Gastrocnemius medialis (tissue), 4 donors: Measurements from ENCODE around the gene PDXK. TPM values are rescaled to one million over a fixed set of nuclear protein-coding genes. Genes with fewer than 3 reads are reported as not detected.

Experiments used
- ATAC-seq, 2 donors: fragments of 150-250 bp; one replicate each; pipeline ENCODE4 v1.9.1; 2016
- DNase-seq, 2 donors: peaks; one replicate each; pipeline ENCODE4 v3.0.0-alpha.2; 2019
- H3K27ac ChIP-seq, 4 donors: fragments of 200-600 bp; sonication (generic); 1 replicate in 1 of 4; 2 replicates in 3 of 4; pipeline ENCODE4 v1.5.1; 2016 to 2018; ENCODE audit warnings: mild to moderate bottlenecking in 2 of 4, moderate library complexity in 1 of 4
- H3K27me3 ChIP-seq, 3 donors: fragments of 200-600 bp; sonication (generic) in 2 of 3; 1 replicate in 1 of 3; 2 replicates in 2 of 3; pipeline versions ENCODE4 v1.5.1 to v1.6.0; 2016 to 2019; ENCODE audit warnings: mild to moderate bottlenecking in 1 of 3, moderate library complexity in 1 of 3
- H3K36me3 ChIP-seq, 2 donors: fragments of 200-600 bp; sonication (generic) in 1 of 2; one replicate each; pipeline ENCODE4 v1.5.1; 2017 to 2018
- H3K4me1 ChIP-seq, 2 donors: fragments of 200-600 bp; sonication (generic) in 1 of 2; one replicate each; pipeline ENCODE4 v1.5.1; 2016 to 2017; ENCODE audit warnings: mild to moderate bottlenecking in 2 of 2
- H3K4me3 ChIP-seq, 4 donors: fragments of 200-600 bp; sonication (generic) in 3 of 4; 1 replicate in 1 of 4; 2 replicates in 3 of 4; pipeline ENCODE4 v1.5.1; 2016 to 2019; ENCODE audit warnings: mild to moderate bottlenecking in 2 of 4
- H3K9me3 ChIP-seq, 3 donors: fragments of 200-600 bp; sonication (generic) in 2 of 3; 1 replicate in 1 of 3; 2 replicates in 2 of 3; pipeline ENCODE4 v1.5.1; 2016 to 2019
- CTCF ChIP-seq, 5 experiments: fragments of 450-650 bp in 3 of 5; fragments of 200-600 bp in 2 of 5; sonication (generic) in 2 of 5; IDR thresholded peaks in 4 of 5; conservative IDR thresholded peaks in 1 of 5; 1 replicate in 4 of 5; 2 replicates in 1 of 5; pipeline ENCODE4 v1.5.1; 2016 to 2019; ENCODE audit warnings: antibody characterized with exemption in 5 of 5, mild to moderate bottlenecking in 3 of 5, moderate library complexity in 3 of 5
- POLR2A ChIP-seq, 2 donors: fragments of 450-650 bp; IDR thresholded peaks; one replicate each; pipeline ENCODE4 v1.6.1; 2017; ENCODE audit warnings: antibody characterized with exemption in 2 of 2, mild to moderate bottlenecking in 2 of 2, moderate library complexity in 2 of 2
- in situ Hi-C, 4 donors: fragments of 200-750 bp; cut with MboI; loops; one replicate each; pipeline versions ENCODE4 v1.15.0 to v1.8.0; 2017; ENCODE audit warnings: low sequenced_read_pairs in 4 of 4
- intact Hi-C: fragments of 100-400 bp; cut with DNase I; formaldehyde crosslinking; loops from one replicate; pipeline ENCODE4 v1.15.1; 2023; ENCODE audit warnings: low total_unique reads
- total RNA-seq, 4 donors: library from RNA; depleted of rRNA; stranded (reverse); fragments of >200 nt; gene quantifications; one replicate each; pipeline versions ENCODE4 v1.1.0 to v1.2.3, GENCODE V29; 2016

PDXK gene
- total RNA-seq, 4 donors from 2014 or later = 12.4 to 39.2 (median 21.9) TPM

GRCh38 chr21:43785134-43785533 is 66.2 kb downstream of the PDXK start:
- Histone ChIP-seq H3K36me3 (no peaks in the 10 kb centered on the region), H3K4me3 (no peak overlapping the region), H3K4me1 (peaks cover 3% of the 10 kb centered on the region in 2 donors), H3K9me3 (no peaks in the 10 kb centered on the region), H3K27me3 (no peaks in the 10 kb centered on the region), H3K27ac (no peak overlapping the region)
- DNase-seq (no peak), ATAC-seq (no peak)
- in situ Hi-C loops = no loop called here
- intact Hi-C loops = loop anchor here (5.0 kb wide), 1 partner anchor 552 kb away; the partner anchor contains the start of gene CFAP410
- TF ChIP-seq POLR2A (IDR thresholded peaks at IDR 0.05) (no peak), CTCF (IDR thresholded peaks at IDR 0.05 in 4 of 5, conservative IDR thresholded peaks at IDR 0.05 in 1 of 5) (no peak)

- intact Hi-C loops (loop anchor here (5.0 kb wide), 1 partner anchor 551 kb away; the partner anchor contains the start of gene CFAP410), in situ Hi-C loops (no loop called here)
- ATAC-seq (no peak), DNase-seq (no peak)
- Histone ChIP-seq H3K36me3 (peaks cover 0 to under 1% of the 10 kb centered on the region in 2 donors), H3K4me3 (no peak overlapping the region), H3K27ac (no peak overlapping the region), H3K4me1 (peaks cover 8 to 13% of the 10 kb centered on the region in 2 donors), H3K9me3 (no peaks in the 10 kb centered on the region), H3K27me3 (no peaks in the 10 kb centered on the region)
- TF ChIP-seq POLR2A (IDR thresholded peaks at IDR 0.05) (no peak), CTCF (IDR thresholded peaks at IDR 0.05 in 4 of 5, conservative IDR thresholded peaks at IDR 0.05 in 1 of 5) (no peak)
Measured at GRCh38 chr21:43786300-43786806, 67.4 kb downstream of the PDXK start.

- Histone ChIP-seq H3K4me1 (peaks cover 8 to 13% of the 10 kb centered on the region in 2 donors), H3K27ac (no peak overlapping the region), H3K9me3 (no peaks in the 10 kb centered on the region), H3K4me3 (no peak overlapping the region), H3K36me3 (peaks cover 0 to 6% of the 10 kb centered on the region in 2 donors), H3K27me3 (no peaks in the 10 kb centered on the region)
- ATAC-seq (no peak), DNase-seq (no peak)
- no peak for TF ChIP-seq CTCF (IDR thresholded peaks at IDR 0.05 in 4 of 5, conservative IDR thresholded peaks at IDR 0.05 in 1 of 5)
- no peak for TF ChIP-seq POLR2A (IDR thresholded peaks at IDR 0.05)
- intact Hi-C loops (loop anchor here (5.0 kb wide), 1 partner anchor 550 kb away; the partner anchor contains the start of gene CFAP410), in situ Hi-C loops (no loop called here)
Measured at GRCh38 chr21:43786807-43787440, 68.0 kb downstream of the PDXK start.

GRCh38 chr21:43789276-43790009 is 70.5 kb downstream of the PDXK start, which contains the start of gene RRP1:
Gene RRP1 (plus strand): TSS chr21:43789577. CDS start chr21:43789630, 53 bp downstream.
- Histone ChIP-seq H3K4me1 (peaks cover 8 to 13% of the 10 kb centered on the region in 2 donors), H3K27ac (peak within 1 kb of the TSS; percentile 90 to 96 (median 92)), H3K36me3 (peaks cover 0 to 30% of the 10 kb centered on the region in 2 donors), H3K27me3 (no peaks in the 10 kb centered on the region), H3K9me3 (no peaks in the 10 kb centered on the region), H3K4me3 (peak within 1 kb of the TSS; percentile 70 to 78 (median 74))
- intact Hi-C loops = loop anchor here (5.0 kb wide), 1 partner anchor 548 kb away; the partner anchor contains the start of gene CFAP410
- TF ChIP-seq CTCF (IDR thresholded peaks at IDR 0.05 in 4 of 5, conservative IDR thresholded peaks at IDR 0.05 in 1 of 5) (peak in 4 of 5 experiments; percentile 100), POLR2A (IDR thresholded peaks at IDR 0.05) (peak; percentile 88 to 90)
- ATAC-seq = peak; percentile 91 to 94
- DNase-seq = peak; percentile 75 to 86
- in situ Hi-C loops = no loop called here
